Measurements from ENCODE around the gene LSM3.

The LSM3 gene

DNA sequence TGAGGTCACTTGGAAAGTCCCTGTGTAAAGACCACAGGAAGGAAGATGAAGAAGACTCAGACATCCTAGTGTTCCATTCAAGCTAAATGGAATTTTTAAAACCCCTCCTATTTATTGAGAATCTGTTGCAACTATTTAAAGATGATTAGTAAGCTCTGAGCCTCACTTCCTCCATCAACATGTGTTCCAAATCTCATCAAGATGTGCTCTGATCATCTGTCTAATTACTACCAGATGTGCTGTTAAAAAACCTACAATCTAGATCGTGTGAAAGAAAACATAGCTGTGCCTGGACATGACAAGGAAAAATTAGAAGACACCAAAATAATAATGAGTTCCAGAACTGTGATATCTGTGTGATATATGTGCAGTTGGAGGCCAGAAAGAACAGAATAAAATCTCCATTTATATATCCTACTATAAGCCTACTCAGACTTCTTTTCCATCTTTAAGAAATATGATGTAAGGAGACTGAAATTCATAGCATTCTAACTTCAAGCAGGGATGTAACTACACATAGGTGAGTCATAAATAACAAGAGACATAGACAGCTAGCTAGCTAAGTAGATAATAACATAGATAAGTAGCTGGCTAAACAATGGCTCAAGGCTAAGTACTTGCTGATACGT lies 8.0 kb upstream of the LSM3 start:
- Histone ChIP-seq H3K27ac (no peak overlapping the region), H3K4me3 (no peak overlapping the region)
- DNase-seq (ENCODE audit: low spot score) = no peak
- TF ChIP-seq, protein P1, sequence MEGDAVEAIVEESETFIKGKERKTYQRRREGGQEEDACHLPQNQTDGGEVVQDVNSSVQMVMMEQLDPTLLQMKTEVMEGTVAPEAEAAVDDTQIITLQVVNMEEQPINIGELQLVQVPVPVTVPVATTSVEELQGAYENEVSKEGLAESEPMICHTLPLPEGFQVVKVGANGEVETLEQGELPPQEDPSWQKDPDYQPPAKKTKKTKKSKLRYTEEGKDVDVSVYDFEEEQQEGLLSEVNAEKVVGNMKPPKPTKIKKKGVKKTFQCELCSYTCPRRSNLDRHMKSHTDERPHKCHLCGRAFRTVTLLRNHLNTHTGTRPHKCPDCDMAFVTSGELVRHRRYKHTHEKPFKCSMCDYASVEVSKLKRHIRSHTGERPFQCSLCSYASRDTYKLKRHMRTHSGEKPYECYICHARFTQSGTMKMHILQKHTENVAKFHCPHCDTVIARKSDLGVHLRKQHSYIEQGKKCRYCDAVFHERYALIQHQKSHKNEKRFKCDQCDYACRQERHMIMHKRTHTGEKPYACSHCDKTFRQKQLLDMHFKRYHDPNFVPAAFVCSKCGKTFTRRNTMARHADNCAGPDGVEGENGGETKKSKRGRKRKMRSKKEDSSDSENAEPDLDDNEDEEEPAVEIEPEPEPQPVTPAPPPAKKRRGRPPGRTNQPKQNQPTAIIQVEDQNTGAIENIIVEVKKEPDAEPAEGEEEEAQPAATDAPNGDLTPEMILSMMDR (IDR thresholded peaks at IDR 0.05) = no peak

DNA sequence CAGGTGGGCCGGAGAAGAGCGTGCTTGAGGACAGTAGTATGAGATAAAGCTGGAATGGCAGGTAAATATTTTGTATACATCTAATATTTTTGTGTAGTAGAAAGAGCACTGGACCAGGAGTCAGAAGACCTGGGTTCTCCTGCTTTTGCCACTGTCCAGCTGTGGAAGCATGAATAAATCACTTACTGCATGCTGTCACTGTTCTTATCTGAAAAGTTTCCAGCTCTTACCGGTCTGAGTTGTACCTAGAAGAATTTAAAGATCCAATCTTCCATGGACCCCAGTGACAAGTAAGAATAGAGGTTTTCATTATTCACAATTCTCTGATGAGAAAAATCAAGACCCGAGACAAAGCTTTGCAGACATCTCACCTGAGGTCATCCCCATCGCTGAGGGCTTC lies 6.1 kb upstream of the LSM3 start:
- Histone ChIP-seq H3K4me3 (no peak overlapping the region), H3K27ac (no peak overlapping the region)
- TF ChIP-seq, protein P1 (IDR thresholded peaks at IDR 0.05) = no peak
- no peak for DNase-seq (ENCODE audit: low spot score)

DNA sequence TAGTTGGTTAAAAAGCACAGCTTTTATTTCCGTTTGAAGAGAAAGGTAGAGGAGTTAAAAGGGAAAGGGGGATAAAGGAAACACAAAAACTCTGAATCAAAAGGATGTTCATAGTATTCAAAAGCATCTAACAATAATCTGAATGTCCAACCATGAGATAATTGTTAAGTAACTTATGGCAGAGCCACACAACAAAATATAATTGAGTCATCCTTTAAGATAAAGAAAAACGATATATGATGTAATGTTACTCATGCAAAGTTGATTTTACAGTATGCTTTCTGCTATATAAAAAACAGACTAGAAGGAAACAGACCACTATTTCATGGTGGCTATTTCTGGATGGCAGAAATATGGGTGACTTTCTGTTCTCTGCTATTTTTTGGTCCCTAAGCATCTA lies 4.1 kb upstream of the LSM3 start:
- DNase-seq (ENCODE audit: low spot score) = no peak

DNA sequence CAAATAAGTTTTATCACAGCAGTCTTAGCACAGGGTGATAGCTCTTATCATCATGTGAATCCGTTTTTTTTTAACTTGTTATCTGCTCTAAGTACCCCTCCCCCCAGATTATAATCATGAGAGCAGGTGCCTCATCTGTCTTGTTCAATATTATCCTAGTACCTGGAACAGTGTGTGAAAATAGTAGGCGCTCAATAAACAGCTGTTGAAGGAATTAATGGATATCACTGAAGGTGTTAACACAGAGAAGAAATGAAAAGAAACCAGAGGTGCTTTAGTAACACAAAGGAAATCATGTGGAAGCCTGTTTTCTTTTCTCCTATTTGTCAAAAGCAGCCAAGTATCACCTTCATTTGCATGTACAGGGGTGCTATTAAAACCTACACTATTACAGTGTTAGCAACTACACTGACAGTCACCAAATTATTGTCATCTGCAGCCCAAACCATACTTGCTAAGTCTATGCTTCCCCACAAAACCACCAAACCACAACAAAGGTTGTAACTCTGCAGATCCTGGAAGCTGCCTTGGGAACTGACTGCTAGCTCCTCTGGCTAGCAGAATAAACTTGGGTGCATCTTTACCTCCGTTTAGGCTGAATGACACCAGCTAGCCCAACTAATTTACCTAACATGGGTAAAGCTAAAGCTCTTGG lies 3.1 kb upstream of the LSM3 start:
- Histone ChIP-seq H3K4me3 (no peak overlapping the region), H3K27ac (no peak overlapping the region)
- DNase-seq (ENCODE audit: low spot score) = no peak
- TF ChIP-seq, protein P1 (IDR thresholded peaks at IDR 0.05) = no peak

More for the DNA sequence above, 4.1 kb upstream of the LSM3 start:
- Histone ChIP-seq H3K27ac (no peak overlapping the region), H3K4me3 (no peak overlapping the region)
- TF ChIP-seq, protein P1 (IDR thresholded peaks at IDR 0.05) = no peak

DNA sequence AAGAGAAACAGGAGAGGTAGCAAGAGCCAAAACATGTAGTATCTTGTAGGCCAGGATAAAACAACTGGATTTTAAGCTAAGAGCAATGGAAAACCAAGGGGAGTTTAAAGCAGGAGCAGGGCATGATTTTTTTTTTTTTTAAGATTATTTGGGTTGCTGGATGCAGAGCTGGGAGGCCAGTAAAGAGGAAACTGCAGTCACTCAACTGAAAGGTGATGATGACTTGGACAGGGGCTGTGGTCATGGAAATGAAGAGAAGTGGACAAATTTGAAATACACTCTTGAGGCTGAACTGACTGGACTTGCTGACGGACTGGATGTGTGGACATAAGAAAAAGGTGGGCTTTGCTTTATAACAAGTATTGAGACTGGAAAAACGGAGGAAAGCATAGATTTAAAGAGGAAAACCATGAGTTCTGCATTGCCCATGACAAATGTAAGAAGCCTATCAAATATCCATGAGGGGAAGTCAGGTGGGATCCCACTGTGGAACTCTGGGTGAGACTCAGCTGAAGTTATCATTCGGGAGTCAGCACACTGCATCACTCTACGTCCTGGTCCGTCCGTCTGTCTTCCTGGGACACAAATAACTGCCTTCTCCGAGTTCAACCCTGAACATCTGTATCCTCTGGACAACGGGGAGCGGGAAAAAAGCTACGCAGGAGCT lies 904 bp upstream of the LSM3 start:
- TF ChIP-seq, protein P1 (IDR thresholded peaks at IDR 0.05) = no peak
- H3K27ac ChIP-seq = peak overlapping the region; percentile 94
- no peak for DNase-seq (ENCODE audit: low spot score)

DNA sequence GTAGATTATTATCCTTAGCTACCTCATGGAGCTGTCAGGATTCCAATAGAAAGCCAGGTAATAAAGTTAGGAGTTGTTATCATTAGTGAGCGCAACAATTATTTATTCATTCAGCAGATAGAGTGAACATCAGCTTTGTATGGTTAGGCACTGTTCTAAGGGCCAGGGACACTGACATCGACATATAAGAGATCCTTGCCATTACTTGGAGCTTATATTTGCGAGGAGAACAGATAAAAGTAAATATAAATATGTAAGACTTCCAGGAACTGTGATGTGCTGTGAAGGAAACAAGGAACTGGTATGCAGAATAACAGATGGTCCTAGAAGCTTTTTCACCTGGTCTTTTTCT lies 473 bp downstream of the LSM3 start:
- no peak for DNase-seq (ENCODE audit: low spot score)
- TF ChIP-seq, protein P1 (IDR thresholded peaks at IDR 0.05) = no peak

More for the DNA sequence above, 904 bp upstream of the LSM3 start:
- H3K4me3 ChIP-seq = peak overlapping the region; percentile 83

More for the DNA sequence above, 473 bp downstream of the LSM3 start:
- Histone ChIP-seq H3K27ac (peak overlapping the region; percentile 78 to 82), H3K4me3 (peak overlapping the region; percentile 83)
